Measurements from ENCODE around the gene BTC.

DNA sequence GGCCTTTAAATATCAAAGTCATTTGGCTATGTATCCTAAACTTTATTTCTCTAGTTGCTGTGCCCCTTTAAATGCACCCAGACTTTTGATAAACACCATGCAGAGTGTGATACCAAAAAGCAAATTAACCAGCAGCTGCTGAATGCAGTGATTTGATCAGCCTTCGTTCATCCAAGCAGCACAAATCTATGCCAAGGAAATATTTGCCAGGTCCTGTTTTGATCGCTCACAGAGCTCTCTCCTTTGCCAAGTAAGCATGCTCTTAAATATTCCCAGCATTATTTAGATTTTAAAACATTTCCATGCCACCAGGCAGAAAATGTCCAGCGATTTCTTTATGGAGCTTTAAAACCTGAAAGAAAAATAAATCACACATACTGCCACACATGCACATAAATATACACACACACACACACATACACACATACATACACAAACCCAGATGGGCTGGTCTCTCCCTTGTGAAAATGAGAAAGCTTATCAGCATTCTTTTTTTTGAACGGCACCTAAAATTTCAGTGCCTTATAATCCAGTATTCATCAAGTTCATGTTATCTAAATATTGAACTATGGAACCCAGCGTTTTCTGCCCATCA is 35.7 kb downstream of the BTC start:
- no peak for TF ChIP-seq EZH2 (IDR thresholded peaks at IDR 0.05; ENCODE audit: insufficient read depth, low read length)
- TF ChIP-seq, protein P1, sequence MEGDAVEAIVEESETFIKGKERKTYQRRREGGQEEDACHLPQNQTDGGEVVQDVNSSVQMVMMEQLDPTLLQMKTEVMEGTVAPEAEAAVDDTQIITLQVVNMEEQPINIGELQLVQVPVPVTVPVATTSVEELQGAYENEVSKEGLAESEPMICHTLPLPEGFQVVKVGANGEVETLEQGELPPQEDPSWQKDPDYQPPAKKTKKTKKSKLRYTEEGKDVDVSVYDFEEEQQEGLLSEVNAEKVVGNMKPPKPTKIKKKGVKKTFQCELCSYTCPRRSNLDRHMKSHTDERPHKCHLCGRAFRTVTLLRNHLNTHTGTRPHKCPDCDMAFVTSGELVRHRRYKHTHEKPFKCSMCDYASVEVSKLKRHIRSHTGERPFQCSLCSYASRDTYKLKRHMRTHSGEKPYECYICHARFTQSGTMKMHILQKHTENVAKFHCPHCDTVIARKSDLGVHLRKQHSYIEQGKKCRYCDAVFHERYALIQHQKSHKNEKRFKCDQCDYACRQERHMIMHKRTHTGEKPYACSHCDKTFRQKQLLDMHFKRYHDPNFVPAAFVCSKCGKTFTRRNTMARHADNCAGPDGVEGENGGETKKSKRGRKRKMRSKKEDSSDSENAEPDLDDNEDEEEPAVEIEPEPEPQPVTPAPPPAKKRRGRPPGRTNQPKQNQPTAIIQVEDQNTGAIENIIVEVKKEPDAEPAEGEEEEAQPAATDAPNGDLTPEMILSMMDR (IDR thresholded peaks at IDR 0.05; ENCODE audit: insufficient read depth, low read depth, low read length), result no peak

Data from astrocyte (in vitro differentiated cells and primary cell).